Fibroblast of skin of left biceps (primary cell): ENCODE results near the gene CPLX1.
"Not testable (repeated sequence)": the region's sequence is repeated elsewhere in the genome, so short reads cannot be mapped to it uniquely, and the experiment has no call there.

ENCODE experiments used
- DNase-seq, 2 experiments: peaks; one replicate each; pipeline ENCODE4 v3.0.0-alpha.2; 2013; ENCODE audit warnings: low read depth in 2 of 2

CPLX1 gene

DNA sequence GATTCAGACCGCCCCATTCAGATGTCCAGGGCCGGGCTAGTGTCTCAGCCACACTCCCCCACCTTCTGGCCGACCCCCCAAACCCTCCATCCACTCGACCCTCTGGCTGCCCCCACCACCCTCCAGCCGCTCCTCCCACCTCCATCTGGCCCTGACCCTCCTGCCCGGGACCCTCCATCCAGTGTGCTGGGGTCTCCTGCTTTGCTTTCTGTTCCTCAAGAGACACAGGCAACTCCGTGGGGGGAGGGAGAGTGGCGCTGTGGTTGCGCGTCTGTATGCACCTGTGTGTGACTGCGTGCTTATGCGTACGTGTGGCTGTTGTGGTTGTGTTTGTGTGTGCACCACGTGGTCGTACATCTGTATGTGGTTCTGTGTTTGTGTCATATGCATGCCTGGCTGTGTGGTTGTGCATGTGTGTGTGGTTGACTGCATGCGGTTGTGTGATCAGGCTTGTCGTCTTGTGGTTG lies 33.3 kb downstream of the CPLX1 start:
- DNase-seq = no peak

- no peak for DNase-seq
Observed at GRCh38 chr4:791898-792625, 33.9 kb downstream of the CPLX1 start.

DNA sequence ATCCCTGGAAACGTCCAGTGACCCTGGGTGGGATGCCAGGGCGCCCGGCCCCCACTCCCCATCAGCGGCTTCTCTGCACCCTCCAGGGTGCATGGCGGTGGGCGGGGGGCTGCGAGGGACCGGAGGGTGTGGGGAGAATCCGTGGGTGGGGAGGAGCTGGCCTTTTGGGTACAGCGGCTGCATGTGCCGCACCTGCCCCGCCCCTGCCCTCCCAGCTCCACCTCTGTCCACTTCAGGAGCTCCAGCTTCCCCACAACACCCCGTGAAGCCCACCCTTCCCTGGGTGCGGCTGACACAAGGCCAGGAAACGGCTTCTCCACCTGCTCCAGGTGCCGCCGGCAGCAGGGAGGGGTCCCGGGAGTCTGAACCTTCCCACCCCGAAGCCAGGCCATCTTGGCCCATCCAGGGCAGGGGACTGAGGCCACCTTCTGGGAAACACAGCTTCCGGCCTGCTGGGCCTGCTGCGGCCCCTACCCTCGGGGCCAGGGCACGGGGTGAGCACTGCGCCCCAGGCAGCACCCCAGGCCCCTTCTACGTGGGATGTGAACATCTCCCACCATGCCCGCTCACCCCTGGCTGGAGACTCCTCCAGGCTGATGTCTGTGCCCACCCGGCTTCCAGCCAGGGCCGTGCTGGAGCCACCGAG lies 34.6 kb downstream of the CPLX1 start:
- no peak for DNase-seq

DNA sequence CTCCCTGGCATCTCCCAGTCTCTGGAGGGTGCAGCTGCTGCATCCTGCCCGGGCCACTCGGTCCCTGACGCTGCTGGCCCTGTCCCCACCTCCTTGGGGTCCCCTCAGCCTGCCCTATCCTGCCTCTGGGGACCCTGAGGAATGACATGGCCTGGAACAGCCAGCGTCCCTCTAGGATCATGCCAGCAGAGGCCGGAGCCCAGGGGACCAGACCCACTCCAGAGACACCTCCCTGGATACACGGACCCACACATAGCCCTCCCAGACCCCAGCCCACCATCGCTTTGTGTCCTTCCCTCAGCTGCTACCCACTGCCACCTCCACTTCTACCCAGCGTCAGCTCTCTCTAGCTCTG lies 35.5 kb downstream of the CPLX1 start:
- no peak for DNase-seq

DNA sequence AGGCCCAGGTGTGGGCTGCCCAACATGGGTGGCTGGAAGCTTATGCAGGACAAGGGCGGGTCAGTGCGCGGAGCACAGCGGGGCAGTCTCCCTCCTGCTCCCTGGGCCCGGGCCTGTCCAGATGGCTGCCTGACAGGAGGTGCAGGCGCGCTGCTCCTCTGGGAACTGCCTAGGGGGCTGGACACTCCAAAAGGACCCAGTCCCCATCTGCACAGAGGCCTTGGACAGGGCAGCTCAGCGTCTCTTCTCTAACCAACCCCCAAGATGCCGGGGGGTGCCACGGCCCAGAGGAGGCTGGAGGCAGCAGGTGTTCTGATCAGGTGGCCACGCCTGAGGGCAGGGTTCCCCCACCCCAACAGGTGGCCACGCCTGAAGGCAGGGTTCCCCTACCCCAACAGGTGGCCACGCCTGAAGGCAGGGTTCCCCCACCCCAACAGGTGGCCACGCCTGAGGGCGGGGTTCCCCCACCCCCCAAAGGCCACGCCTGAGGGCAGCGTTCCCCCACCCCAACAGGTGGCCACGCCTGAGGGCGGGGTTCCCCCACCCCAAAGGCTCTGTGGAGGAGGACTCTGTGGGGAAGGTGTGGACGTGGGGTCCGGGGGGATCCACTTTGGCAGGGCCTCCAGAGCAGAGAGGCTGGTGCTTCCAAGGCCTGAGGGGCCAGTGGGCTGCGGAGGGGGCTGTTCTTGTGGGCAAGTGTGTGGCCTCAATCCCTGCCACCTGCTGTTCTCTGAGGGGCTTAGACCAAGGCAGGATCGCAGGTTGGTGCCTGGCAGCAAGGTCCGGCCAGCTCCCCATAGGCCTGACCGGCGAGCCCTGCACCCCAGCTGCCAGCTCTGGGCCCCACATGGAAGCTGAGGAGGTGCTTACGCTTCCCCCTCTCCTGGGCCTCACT lies 36.1 kb downstream of the CPLX1 start:
- no peak for DNase-seq

DNA sequence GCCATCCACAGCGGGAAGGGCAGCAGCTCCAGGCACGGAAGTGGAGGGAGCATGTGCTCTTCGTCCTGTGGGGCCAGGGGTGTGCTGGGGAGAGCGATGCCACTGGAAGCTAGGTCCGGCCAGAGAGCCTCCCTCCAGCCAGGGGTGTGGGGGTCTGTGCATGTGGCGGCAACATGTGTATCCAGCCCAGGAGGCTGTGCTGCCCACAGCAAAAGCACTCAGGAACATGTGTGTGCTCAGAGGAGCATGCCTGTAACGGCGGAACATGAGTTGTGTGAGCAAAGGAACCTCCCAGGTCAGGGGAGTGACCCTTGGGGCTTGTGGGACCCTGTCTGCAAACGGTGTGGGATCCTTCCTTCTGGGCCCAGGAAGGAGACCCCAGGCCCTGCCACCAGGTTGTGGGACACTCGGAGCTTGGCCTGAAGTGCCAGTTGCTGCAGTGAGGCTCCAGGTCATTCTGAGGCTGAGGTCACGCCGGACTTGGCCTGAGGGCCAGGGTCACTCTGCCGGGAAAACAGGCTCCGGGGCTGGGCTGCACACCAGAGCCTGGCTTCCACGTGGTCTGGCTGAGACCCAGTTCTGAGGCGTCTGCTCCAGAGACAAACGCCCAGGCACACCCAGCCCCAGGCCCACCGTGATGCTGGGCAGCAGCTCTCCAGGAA lies 37.2 kb downstream of the CPLX1 start:
- no peak for DNase-seq

DNA sequence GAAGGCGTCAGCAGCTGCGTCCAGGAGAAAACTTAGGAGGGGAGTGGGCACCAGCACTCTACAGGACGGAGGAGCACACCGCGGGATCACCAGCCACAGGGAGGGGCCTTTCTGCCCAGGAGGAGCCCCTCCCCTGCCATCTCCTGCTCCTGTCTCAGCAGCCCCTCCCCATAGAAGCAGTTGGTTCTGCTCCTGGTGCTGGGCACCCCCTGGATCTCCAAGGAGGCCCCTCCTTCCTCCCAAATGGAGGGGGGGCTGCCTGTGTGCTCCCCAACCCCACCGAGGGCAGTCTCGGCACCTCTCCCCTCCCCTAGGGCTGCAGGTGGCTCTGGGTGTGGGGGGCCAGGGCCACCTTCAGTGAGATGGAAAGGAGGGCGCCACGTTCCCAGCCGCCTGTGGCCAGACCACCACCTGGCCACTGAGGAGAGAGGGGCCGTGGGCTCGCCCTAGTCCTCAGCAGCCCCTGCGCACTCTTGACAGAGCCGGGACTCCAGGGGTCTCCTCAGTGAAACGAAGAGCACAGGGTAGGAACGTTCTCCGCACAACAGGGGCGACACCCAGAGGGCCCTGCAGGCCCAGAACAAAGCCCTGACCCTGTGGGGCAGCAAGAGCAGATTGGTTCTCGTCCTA lies 37.8 kb downstream of the CPLX1 start:
- no peak for DNase-seq

DNA sequence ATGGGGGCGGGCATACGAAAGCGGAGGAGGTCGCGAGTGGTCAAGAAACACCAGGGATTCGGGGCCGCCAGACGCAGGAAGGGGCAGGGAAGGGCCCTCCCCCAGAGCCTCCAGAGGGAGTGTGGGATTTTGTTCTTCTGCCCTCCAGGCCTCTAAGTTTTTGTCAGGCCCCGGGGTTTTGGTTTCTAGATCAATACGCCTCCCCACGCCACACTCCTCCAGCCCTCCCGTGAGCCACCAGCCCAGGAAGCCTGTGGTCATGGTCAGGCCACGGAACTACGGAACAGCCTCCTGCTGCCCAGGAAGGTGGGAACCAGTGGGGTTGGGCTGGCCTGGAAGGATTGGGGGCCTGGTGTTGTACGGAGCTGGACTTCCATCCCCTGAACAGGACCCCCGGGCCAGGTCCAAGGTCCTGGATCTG lies 38.4 kb downstream of the CPLX1 start:
- no peak for DNase-seq

GRCh38 chr4:786861-787300 lies 39.0 kb downstream of the CPLX1 start:
- no peak for DNase-seq

DNA sequence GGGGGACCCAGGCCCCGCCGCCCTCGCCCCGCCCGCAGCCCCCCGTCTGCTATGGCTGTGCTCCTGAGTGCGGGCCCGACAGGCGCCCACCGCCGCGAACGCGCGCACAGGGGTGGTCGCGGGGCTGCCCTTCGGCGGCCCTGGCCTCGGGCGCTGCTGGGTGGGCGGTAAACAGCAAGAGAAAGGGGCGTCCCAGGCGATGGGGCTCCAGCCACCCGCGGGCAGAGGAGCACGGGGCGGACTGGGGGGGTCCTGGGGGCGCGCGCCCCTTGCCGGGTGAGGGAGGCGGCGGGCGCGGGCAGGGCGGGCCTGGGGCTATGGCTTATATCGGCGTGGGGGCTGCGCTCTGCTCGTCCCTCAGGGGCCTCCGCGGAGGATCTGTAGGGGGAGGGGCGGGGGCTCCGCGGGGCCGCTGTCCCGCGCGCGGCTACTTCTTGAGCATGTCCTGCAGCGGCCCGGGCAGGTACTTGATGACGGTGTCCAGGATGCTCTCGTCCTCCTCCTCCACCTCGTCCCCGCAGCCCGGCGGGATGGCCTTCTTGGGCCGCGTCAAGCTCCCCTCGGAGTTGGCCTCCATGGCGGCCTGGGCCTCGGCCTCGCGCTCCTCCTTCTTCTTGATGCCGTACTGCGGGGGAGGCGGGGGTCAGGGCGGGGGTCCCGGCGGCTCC lies 39.7 kb downstream of the CPLX1 start:
- no peak for DNase-seq

GRCh38 chr4:785332-786073 lies 40.4 kb downstream of the CPLX1 start:
- DNase-seq = no peak

- no peak for DNase-seq
Observed at GRCh38 chr4:784401-785331, 41.3 kb downstream of the CPLX1 start.

DNA sequence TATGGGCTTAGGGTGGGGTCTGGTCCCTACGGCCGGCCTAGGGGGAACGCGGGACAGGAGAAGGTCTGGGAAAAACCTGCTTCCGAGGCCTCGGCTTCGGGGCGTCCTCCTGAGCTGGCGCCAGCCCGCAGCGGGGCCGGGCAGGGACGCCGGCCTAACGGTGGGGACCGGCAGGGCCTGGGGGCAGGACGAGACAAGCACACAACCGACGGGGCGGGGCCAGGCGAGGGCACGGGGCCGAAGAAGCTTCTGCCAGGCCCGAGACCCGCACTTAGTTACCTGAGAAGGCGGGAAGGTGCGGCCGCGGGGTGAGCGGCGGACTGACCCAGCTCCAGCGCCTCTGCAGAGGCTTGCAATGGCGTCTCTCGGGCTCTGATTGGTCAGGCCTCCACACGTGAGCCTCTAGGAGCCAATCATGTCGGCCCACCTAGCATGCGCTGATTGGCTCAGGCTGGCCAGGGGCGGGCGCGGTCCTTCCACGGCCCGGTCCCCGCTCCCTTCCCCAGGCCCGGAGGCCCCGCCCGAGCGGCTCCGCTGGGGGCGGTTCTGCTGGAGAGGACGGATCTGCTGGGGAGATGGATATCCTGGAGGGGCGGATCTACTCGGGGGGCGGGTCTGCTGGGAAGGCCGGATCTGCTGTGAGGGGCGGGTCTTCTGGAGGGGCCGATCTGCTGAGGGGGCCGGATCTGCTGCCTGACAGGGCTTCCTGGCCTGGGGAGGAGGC lies 44.3 kb downstream of the CPLX1 start:
- DNase-seq = peak; percentile 98 to 99

DNA sequence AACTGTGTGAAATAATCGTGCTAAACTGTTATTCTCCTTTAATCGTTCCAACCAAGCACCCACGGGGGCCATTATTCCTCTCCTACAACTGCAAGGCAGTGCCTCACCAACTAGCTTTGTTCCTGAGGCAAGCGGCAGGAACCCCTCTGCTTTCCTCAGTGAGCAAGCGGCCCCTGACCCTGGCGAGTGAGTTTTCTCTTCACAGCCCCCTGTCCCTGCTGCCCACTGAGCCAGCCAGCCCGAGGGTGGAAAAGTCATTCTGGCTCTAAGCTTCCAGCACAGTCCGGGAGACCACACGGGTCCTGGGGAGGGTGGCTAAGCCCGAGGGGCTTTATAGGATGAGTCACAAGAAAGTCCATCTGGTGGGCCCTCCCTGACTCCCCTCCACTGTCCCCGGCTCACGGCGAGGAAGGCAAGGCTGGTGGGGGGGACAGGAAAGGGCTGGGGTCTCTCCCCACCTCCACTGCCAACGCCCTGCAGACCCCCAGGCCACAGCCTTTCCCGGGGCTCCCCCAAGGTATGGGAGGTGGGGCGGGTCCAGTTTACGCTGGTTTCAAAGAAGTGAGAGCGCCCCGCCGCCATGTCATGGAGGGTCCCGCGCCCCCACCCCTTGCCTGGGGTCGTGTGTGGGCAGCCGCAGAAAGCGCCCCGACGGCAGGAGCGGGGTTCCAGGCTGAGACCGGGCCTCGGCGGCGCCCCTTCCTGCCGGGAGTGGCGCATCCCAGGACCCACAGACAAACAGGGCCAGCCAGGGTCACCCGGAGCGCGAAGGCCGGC lies 45.0 kb downstream of the CPLX1 start:
- DNase-seq = no peak

DNA sequence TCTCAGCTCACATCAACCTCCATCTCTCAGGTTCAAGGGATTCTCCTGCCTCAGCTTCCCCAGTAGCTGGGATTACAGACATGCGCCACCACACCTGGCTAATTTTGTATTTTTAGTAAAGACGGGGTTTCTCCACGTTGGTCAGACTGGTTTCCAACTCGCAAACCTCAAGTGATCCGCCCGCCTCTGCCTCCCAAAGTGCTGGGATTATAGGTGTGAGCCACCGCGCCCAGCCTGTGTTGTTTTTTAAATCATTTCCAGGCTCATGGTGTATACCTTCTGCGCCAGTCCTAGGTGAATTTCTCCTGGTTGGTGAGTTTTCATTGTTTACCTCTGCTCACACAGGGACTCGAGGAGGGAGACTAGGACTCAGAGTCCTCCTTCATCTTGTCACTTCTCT lies 45.7 kb downstream of the CPLX1 start:
- not testable (repeated sequence) for DNase-seq

- no peak for DNase-seq
Observed at GRCh38 chr4:779555-779954, 46.4 kb downstream of the CPLX1 start.

DNA sequence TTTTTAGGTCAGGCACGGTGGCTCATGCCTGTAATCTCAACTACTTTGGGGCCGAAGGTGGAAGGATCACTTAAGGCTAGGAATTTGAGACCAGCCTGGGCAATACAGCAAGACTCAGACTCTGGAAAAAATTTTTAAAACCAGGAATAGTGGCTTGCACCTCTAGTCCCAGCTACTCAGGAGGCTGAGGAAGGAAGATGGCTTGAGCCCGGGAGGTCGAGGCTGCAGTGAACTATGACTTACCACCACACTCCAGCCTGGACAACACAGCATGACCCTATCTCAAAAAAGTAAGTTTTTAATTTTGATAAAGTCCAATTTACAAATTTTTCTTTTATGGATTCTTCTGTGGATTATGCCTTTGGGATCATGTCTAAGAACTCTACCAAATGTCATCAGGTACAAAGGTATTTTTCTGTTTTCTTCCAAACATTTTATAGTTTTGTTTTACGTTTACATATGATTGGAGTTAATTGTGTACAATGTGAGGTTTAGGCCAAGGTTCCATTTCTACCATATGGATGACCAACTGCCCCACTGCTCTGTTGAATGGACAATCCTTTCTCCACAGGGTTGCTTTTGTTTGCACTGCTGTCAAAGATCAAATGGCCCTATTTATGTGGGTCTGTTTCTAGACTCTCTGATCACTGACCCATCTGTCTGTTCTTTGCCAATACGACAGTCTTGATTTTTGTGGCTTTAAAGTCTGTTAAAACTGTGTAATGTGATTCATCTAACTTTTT lies 48.2 kb downstream of the CPLX1 start:
- DNase-seq = no peak
